Skin of body (tissue), 2 donors: ENCODE measurements around the gene RPS6KA2. TPM values are rescaled to one million over a fixed set of nuclear protein-coding genes. Genes with fewer than 3 reads are reported as not detected.

Source experiments
- small RNA-seq: library from RNA; depleted of rRNA; stranded (forward); fragments of <200 nt; gene quantifications from one replicate; pipeline ENCODE3, GENCODE V24; 2014; ENCODE audit warnings: low replicate concordance
- total RNA-seq: library from RNA; depleted of rRNA; stranded (reverse); fragments of >200 nt; gene quantifications from one replicate; pipeline ENCODE4 v1.2.3, GENCODE V29; 2014

The RPS6KA2 gene
- total RNA-seq, 1 donor from 2014 or later: 11.7 TPM

Small RNAs within 50 kb of the gene (small RNA-seq; reads per million reads assigned to genes)
- gene MIR1913: not detected

Other genes starting within 250 kb of the RPS6KA2 start
- 55.9 TPM for gene MPC1, start 244.3 kb downstream of the RPS6KA2 start, total RNA-seq
- gene RAMACL, start 40.6 kb downstream of the RPS6KA2 start, total RNA-seq: 2.7 TPM